Activated T-cell treated with anti-CD3 and anti-CD28 coated beads, Interleukin-2, amount 50 U/mL, for 72 hours (primary cell): Measurements from ENCODE around the gene DNMT3L. TPM values are rescaled to one million over a fixed set of nuclear protein-coding genes. Genes with fewer than 3 reads are reported as not detected.

Source experiments
- ATAC-seq, 2 donors: fragments of 150-1000 bp; cut with Tn5 transposase; replicated peaks in 1 of 2; 2 replicates each; pipeline ENCODE4 v1.10.0; 2021; ENCODE audit warnings: moderate library complexity in 2 of 2, mild to moderate bottlenecking in 1 of 2
- DNase-seq, 2 donors: peaks; one replicate each; pipeline ENCODE4 v3.0.0; 2021 to 2022; ENCODE audit warnings: mixed read lengths in 1 of 2
- H3K27ac Mint-ChIP-seq: one replicate; pipeline ENCODE4 v1.8.0; 2022; ENCODE audit warnings: mild to moderate bottlenecking, moderate library complexity, mixed read lengths
- H3K27me3 Mint-ChIP-seq: one replicate; pipeline ENCODE4 v1.8.0; 2022; ENCODE audit warnings: low read depth, mixed read lengths
- H3K36me3 Mint-ChIP-seq, 2 donors: one replicate each; pipeline ENCODE4 v1.8.0; 2022; ENCODE audit warnings: mixed read lengths in 2 of 2, mild to moderate bottlenecking in 1 of 2; ENCODE audit not compliant: insufficient read depth in 2 of 2
- H3K4me1 Mint-ChIP-seq: one replicate; pipeline ENCODE4 v1.8.0; 2022; ENCODE audit warnings: low read depth, mixed read lengths
- H3K4me3 Mint-ChIP-seq, 2 donors: one replicate each; pipeline ENCODE4 v1.8.0; 2022; ENCODE audit warnings: mild to moderate bottlenecking in 2 of 2, mixed read lengths in 2 of 2, moderate library complexity in 2 of 2
- H3K9me3 Mint-ChIP-seq, 2 donors: one replicate each; pipeline ENCODE4 v1.8.0; 2022; ENCODE audit warnings: mixed read lengths in 2 of 2
- total RNA-seq, 2 donors: library from RNA; stranded (reverse); gene quantifications; one replicate each; pipeline ENCODE4 v1.2.3, GENCODE V29; 2022

Gene DNMT3L
- total RNA-seq, 2 donors from 2014 or later = not detected

- H3K9me3 Mint-ChIP-seq = no peaks in the 10 kb centered on the region
- no peaks in the 10 kb centered on the region for H3K4me1 Mint-ChIP-seq
- ATAC-seq (no peak), DNase-seq (no peak)
- H3K27me3 Mint-ChIP-seq = no peaks in the 10 kb centered on the region
- H3K27ac Mint-ChIP-seq = no peak overlapping the region
- H3K36me3 Mint-ChIP-seq = no peaks in the 10 kb centered on the region
- H3K4me3 Mint-ChIP-seq = no peak overlapping the region
Measured at GRCh38 chr21:44279354-44280260, 17.9 kb upstream of the DNMT3L start.

GRCh38 chr21:44275041-44275440 lies 13.3 kb upstream of the DNMT3L start:
- H3K36me3 Mint-ChIP-seq = no peaks in the 10 kb centered on the region
- no peak overlapping the region for H3K4me3 Mint-ChIP-seq

GRCh38 chr21:44273046-44273445 lies 11.3 kb upstream of the DNMT3L start:
- DNase-seq (no peak), ATAC-seq (no peak)
- H3K27ac Mint-ChIP-seq = no peak overlapping the region
- no peak overlapping the region for H3K4me3 Mint-ChIP-seq
- H3K4me1 Mint-ChIP-seq = no peaks in the 10 kb centered on the region
- no peaks in the 10 kb centered on the region for H3K27me3 Mint-ChIP-seq
- H3K36me3 Mint-ChIP-seq = no peaks in the 10 kb centered on the region
- H3K9me3 Mint-ChIP-seq = no peaks in the 10 kb centered on the region

More at GRCh38 chr21:44275041-44275440, 13.3 kb upstream of the DNMT3L start:
- DNase-seq (no peak), ATAC-seq (no peak)
- Mint-ChIP-seq H3K27ac (no peak overlapping the region), H3K9me3 (no peaks in the 10 kb centered on the region), H3K27me3 (no peaks in the 10 kb centered on the region), H3K4me1 (no peaks in the 10 kb centered on the region)

- Mint-ChIP-seq H3K27me3 (no peaks in the 10 kb centered on the region), H3K4me3 (no peak overlapping the region)
- no peak for ATAC-seq
Measured at GRCh38 chr21:44272284-44272858, 10.7 kb upstream of the DNMT3L start.

GRCh38 chr21:44271558-44272283 lies 10.0 kb upstream of the DNMT3L start:
- H3K4me3 Mint-ChIP-seq = no peak overlapping the region
- no peaks in the 10 kb centered on the region for H3K36me3 Mint-ChIP-seq
- ATAC-seq (no peak), DNase-seq (no peak)
- H3K4me1 Mint-ChIP-seq = no peaks in the 10 kb centered on the region
- no peak overlapping the region for H3K27ac Mint-ChIP-seq
- H3K9me3 Mint-ChIP-seq = no peaks in the 10 kb centered on the region
- H3K27me3 Mint-ChIP-seq = no peaks in the 10 kb centered on the region

More at GRCh38 chr21:44272284-44272858, 10.7 kb upstream of the DNMT3L start:
- DNase-seq = no peak
- Mint-ChIP-seq H3K4me1 (no peaks in the 10 kb centered on the region), H3K9me3 (no peaks in the 10 kb centered on the region), H3K27ac (no peak overlapping the region), H3K36me3 (no peaks in the 10 kb centered on the region)

GRCh38 chr21:44269090-44269489 lies 7.4 kb upstream of the DNMT3L start:
- Mint-ChIP-seq H3K9me3 (no peaks in the 10 kb centered on the region), H3K4me3 (no peak overlapping the region), H3K27ac (no peak overlapping the region), H3K27me3 (no peaks in the 10 kb centered on the region), H3K36me3 (no peaks in the 10 kb centered on the region), H3K4me1 (no peaks in the 10 kb centered on the region)
- DNase-seq (no peak), ATAC-seq (no peak)

- Mint-ChIP-seq H3K27me3 (no peaks in the 10 kb centered on the region), H3K4me3 (no peak overlapping the region), H3K4me1 (no peaks in the 10 kb centered on the region), H3K9me3 (no peaks in the 10 kb centered on the region), H3K27ac (no peak overlapping the region), H3K36me3 (no peaks in the 10 kb centered on the region)
- ATAC-seq = peak in 1 of 2 donors; percentile 57
- peak in 1 of 2 donors; percentile 16 for DNase-seq
Measured at GRCh38 chr21:44267655-44268142, 6.0 kb upstream of the DNMT3L start.

- H3K4me3 Mint-ChIP-seq = no peak overlapping the region
- H3K36me3 Mint-ChIP-seq = no peaks in the 10 kb centered on the region
- H3K27ac Mint-ChIP-seq = no peak overlapping the region
- no peaks in the 10 kb centered on the region for H3K4me1 Mint-ChIP-seq
- ATAC-seq (no peak), DNase-seq (no peak)
- H3K27me3 Mint-ChIP-seq = no peaks in the 10 kb centered on the region
- no peaks in the 10 kb centered on the region for H3K9me3 Mint-ChIP-seq
Measured at GRCh38 chr21:44265734-44266270, 4.1 kb upstream of the DNMT3L start.

- H3K36me3 Mint-ChIP-seq = no peaks in the 10 kb centered on the region
- H3K9me3 Mint-ChIP-seq = no peaks in the 10 kb centered on the region
- DNase-seq (no peak), ATAC-seq (no peak)
- no peak overlapping the region for H3K4me3 Mint-ChIP-seq
- H3K27ac Mint-ChIP-seq = no peak overlapping the region
- H3K27me3 Mint-ChIP-seq = no peaks in the 10 kb centered on the region
- no peaks in the 10 kb centered on the region for H3K4me1 Mint-ChIP-seq
Measured at GRCh38 chr21:44263768-44264167, 2.1 kb upstream of the DNMT3L start.

GRCh38 chr21:44263221-44263760 lies 1.6 kb upstream of the DNMT3L start:
- H3K27ac Mint-ChIP-seq = no peak overlapping the region
- no peaks in the 10 kb centered on the region for H3K36me3 Mint-ChIP-seq
- H3K4me3 Mint-ChIP-seq = no peak overlapping the region
- H3K27me3 Mint-ChIP-seq = no peaks in the 10 kb centered on the region
- no peaks in the 10 kb centered on the region for H3K4me1 Mint-ChIP-seq
- ATAC-seq (no peak), DNase-seq (no peak)
- no peaks in the 10 kb centered on the region for H3K9me3 Mint-ChIP-seq

- no peak overlapping the region for H3K4me3 Mint-ChIP-seq
- no peaks in the 10 kb centered on the region for H3K4me1 Mint-ChIP-seq
- H3K27ac Mint-ChIP-seq = no peak overlapping the region
- ATAC-seq (no peak), DNase-seq (no peak)
- no peaks in the 10 kb centered on the region for H3K36me3 Mint-ChIP-seq
- no peaks in the 10 kb centered on the region for H3K27me3 Mint-ChIP-seq
- H3K9me3 Mint-ChIP-seq = no peaks in the 10 kb centered on the region
Measured at GRCh38 chr21:44262338-44263056, 800 bp upstream of the DNMT3L start.
